LHCN-M2 (cell line): Measurements from ENCODE around the gene MED16. TPM values are rescaled to one million over a fixed set of nuclear protein-coding genes. Genes with fewer than 3 reads are reported as not detected.

ENCODE experiments used
- DNase-seq: peaks from one replicate; pipeline ENCODE4 v3.0.0-alpha.2; 2012; ENCODE audit warnings: low read depth
- total RNA-seq: library from RNA; depleted of rRNA; stranded (reverse); fragments of >200 nt; gene quantifications from 2 replicates; pipeline ENCODE4 v1.2.3, GENCODE V29; 2014

The MED16 gene
- total RNA-seq, 1 experiment from 2014 or later: 38.7 TPM

- DNase-seq: no peak
Observed at GRCh38 chr19:872266-872951, 20.6 kb downstream of the MED16 start.

GRCh38 chr19:871446-872265, 21.3 kb downstream of the MED16 start:
- DNase-seq: no peak

- DNase-seq: no peak
Observed at GRCh38 chr19:870963-871401, 22.0 kb downstream of the MED16 start.

GRCh38 chr19:870314-870713, 22.7 kb downstream of the MED16 start:
- DNase-seq: no peak

- peak; percentile 85 for DNase-seq
Observed at GRCh38 chr19:869245-870177, 23.5 kb downstream of the MED16 start.

- DNase-seq: no peak
Observed at GRCh38 chr19:868458-869244, 24.3 kb downstream of the MED16 start.

GRCh38 chr19:867855-868457, 25.0 kb downstream of the MED16 start:
- no peak for DNase-seq

- no peak for DNase-seq
Observed at GRCh38 chr19:867301-867793, 25.6 kb downstream of the MED16 start.

GRCh38 chr19:866769-867300, 26.2 kb downstream of the MED16 start:
- no peak for DNase-seq

- no peak for DNase-seq
Observed at GRCh38 chr19:863315-863620, 29.7 kb downstream of the MED16 start.

- no peak for DNase-seq
Observed at GRCh38 chr19:862581-863314, 30.2 kb downstream of the MED16 start.

- DNase-seq: no peak
Observed at GRCh38 chr19:861756-862580, 31.0 kb downstream of the MED16 start.

GRCh38 chr19:861141-861755, 31.7 kb downstream of the MED16 start:
- no peak for DNase-seq

- no peak for DNase-seq
Observed at GRCh38 chr19:858868-859843, 33.8 kb downstream of the MED16 start, which contains the start of gene CFD. CFD (plus strand) TSS chr19:859664; CDS start chr19:859690, 26 bp downstream.

- DNase-seq: no peak
Observed at GRCh38 chr19:858284-858683, 34.7 kb downstream of the MED16 start.

GRCh38 chr19:855566-856120, 37.3 kb downstream of the MED16 start:
- no peak for DNase-seq

GRCh38 chr19:855142-855541, 37.8 kb downstream of the MED16 start:
- DNase-seq: no peak
